ENCODE results near the gene CWC27.
"Not testable (repeated sequence)": the region's sequence is repeated elsewhere in the genome, so short reads cannot be mapped to it uniquely, and the experiment has no call there.

Gene CWC27

DNA sequence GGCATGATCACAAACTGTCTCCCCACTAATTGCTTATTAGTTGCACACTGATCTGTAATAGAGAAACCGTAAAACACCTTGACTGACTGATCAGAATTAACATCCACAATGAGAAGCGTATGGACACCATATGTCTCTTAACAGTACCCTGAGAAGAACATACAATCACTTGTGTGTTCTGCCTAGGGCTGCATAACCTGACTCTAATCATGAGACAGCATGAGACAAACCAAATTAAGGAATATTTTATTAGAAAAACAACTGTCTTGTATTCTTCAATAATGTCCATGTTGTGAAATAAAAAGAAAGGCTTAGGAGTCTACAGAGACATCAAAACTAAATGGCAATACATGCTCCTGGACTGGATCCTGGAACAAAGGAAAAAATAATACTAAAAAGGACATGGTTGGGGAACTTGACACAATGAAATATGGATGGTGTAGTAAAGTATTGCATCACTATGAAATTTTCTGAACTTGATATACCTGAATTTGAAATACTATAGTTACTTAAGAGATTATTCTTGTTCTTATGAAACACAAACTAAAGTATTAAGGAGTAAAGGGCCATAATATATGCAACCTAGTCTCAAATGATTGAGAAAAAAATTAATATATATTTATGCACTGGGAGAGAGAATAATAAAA, 162.1 kb downstream of the CWC27 start:
- DNase-seq: no peak

DNA sequence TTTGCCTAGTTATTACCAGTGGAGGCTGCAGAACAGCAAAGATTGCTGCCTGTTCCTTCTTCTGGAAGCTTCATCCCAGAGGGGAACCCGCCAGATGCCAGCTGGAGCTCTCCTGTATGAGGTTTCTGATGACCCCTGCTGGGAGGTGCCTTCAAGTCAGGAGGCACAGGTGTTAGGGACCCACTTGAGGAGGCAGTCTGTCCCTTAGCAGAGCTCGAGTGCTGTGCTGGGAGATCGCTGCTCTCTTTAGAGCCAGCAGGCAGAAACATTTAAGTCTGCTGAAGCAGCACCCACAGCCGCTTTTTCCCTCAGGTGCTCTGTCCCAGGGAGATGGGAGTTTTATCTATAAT, 170.7 kb downstream of the CWC27 start:
- DNase-seq: not testable (repeated sequence)

DNA sequence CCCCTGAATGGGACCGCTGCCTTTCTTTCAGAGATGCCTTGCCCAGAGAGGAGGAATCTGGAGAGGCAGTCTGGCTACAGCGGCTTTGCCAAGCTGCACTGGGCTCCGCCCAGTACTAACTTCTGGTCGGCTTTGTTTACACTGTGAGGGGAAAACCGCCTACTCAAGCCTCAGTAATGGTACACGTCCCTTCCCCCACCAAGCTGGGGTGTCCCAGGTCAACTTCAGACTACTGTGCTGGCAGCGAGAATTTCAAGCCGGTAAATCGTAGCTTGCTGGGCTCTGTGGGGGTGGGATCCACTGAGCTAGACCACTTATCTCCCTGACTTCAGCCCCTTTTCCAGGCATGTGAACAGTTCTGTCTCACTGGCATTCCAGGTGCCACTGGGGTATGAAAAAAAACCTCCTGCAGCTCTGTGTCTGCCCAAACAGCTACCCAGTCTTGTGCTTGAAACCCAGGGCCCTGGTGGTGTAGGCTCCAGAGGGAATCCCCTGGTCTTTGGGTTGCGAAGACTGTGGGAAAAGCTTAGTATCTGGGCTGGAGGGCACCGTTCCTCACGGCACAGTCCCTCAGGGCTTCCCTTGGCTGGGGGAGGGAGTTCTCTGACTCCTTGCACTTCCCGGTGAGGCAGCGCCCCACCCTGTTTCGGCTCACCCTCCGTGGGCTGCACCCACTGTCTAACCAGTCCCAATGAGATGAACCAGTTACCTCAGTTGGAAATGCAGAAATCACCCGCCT, 171.2 kb downstream of the CWC27 start:
- no peak for DNase-seq

DNA sequence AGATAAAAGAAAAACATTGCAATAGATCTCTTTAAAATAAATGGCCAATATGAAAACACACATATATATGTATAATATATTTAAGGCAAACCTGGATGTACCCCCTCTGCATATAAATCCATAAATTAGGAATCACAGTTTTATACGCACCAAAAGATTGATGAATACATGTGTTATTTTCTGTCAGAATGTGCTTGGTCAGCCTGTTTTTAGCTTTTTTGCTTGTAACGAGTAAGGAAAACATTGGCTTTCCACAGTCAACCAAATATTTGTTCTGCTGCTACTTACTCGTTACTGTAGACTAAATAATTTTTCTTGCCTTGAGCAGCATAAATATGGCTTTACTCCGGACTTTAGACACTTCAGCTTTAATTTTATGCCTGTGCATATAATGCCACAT, 173.7 kb downstream of the CWC27 start:
- no peak for DNase-seq

DNA sequence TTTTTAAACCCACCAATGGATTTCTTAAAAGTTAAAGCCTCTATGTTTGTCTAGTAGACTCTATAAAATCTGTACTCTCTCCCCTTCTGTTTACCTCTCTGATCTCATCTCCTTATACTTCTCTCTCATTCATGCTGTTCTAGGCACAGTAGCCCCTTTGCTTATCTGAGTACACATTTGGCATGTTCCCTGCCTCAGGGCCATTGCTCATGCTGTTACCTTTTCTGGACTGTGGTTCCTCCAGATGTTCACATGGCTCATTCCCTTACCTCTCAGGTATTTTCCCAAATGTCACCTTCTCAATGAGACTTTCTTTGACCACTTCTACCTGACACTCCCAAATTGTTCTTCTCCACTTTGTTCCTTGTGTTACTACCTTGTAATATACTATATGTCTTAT, 176.1 kb downstream of the CWC27 start:
- no peak for DNase-seq

DNA sequence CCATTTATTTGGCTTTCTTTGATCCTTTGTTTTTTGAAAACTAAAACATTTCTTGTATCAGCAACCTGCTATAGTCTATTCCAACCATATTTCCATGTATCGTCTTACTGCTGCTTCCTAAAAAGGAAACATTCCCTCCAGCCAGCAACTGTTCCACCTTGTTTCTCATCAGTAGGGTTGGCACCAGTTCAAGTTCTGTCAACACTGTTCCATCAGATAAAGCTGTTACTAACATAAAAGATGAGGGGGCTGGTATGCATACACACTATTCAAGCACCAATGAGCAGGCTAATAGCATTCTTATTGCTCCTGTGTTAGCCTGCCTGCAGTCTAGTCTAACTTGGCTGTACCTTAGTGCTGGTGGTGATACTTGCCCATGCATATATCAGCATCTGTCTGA, 178.3 kb downstream of the CWC27 start:
- DNase-seq: no peak

DNA sequence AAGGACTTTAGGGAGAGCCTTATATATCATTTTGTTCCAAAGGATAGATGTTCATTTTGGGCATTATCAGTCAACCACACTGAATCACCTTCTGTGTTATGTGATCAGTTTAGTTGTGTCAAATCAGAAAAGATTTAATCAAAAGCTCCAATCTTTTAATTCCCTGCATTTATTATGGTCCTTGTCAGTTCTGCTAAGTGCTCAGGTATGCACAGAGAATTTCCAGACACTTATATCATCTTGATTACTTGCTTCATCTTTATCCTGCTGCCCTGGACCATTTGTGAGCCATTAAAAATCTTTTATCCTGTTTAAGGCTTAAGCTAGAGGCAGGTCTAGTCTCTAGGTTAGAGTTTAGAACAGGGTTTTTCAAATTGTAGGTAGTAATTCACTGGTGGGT, 179.1 kb downstream of the CWC27 start:
- DNase-seq: no peak

DNA sequence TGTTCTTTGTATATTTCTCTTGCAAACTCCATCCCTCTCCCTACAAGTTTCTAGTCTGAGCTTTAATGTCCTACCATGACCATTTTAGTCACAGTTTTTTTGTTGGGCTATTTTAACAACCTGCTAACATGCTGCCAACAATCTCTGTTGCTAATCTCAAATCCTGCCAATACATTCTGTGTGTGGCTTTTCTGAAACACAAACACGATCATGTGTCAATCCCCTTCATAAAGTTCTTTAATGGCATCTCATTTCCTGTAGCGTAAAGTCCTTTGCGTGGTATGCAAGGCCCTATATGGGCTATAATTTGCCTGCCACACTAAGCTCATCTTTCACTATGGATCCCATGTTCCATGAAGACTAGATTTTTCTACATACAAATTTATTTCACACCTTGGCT, 180.6 kb downstream of the CWC27 start:
- DNase-seq: no peak

DNA sequence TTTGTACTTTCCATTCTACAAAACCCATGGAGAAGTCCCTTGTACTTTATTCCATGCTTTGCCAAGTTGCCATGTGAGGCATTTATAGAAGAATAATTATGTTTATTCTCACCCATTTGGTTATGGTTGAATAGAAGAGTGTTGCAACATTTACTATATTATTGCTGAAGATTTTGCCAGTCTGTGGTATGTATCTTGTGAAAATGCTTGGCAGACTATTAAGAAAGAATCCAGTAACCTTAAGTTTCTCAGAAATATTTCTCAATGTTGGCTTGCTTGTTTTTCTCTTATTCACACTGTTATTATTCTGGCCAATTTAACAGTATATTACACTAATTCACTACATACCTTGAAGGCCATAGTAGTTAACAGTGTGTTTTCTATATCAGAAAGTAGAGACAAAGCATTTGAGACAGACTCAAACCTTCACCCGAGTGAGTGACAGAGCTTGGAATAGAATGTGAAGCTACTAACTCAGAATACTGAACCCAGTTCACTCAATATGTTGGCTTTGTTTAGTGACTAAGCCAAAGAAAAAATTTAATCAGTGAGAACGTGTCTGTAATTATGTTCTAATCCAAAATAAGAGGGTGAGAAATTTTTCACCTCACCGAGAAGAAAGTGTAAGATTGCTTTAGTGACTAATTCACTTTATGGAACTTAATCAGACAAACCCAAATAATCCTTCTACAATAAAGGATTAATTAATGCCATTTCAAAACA, 184.4 kb downstream of the CWC27 start:
- DNase-seq: no peak

DNA sequence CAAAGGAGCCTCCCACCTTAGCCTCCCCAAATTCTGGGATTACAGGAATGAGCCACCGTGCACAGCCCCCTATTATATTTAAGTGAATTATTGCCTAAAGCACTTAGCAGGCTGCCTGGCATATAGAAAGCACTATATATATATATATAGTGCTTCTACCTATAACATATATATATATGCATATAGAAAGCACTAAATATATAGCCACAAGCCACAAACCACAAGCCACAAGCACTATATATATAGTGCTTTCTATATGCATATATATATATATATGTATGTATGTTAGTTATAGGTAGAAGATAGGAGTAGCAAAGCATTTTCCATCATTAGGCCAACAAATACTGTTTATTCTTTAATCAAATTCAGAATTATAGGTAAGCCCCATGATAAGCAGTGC, 185.8 kb downstream of the CWC27 start:
- DNase-seq: no peak

DNA sequence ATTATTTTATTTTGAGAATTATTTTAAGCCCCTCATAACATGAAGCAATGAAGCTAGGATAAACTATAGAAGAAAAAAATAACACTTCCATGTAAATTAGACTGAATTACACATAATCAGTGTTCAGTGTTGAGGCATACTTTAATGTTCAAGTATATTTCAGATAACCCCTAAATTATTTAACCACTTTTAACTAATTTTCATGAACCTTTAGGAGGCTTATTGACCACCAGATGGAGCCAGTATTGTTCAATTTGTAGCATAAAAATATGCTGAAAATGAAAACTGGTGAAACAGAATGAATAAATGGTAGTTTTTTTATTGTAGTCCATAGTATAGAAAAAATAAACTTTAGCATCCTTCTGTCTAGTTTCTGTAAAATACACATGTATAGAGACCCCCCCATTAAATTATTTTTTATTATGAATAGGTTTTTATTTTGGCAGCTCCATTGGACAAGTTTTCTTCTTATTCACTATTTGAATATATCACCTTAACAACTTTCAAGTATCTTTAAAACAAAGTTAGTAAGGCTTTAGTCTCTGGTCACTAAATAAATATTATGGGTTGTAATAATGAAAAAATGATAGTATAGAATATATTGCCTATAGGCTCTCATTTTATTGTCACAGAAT, 190.1 kb downstream of the CWC27 start:
- DNase-seq: no peak

DNA sequence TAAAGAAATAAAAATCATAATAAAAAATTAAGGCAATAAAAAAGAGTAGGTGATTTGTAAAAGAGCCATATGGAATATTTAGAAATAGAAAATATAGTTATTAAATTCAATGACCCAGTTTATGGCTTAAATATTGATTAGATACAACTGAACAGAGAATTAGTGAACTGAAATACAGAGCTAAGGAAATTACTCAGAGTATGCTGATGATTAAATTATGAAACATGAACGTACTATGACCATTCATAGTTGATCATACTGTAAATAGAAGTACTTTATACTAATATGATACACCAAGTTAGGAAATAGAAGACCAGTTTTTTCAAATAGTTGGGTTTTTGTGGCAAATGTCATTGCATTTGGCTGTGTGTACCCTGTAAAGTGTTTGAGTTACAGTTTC, 194.5 kb downstream of the CWC27 start:
- DNase-seq: no peak

DNA sequence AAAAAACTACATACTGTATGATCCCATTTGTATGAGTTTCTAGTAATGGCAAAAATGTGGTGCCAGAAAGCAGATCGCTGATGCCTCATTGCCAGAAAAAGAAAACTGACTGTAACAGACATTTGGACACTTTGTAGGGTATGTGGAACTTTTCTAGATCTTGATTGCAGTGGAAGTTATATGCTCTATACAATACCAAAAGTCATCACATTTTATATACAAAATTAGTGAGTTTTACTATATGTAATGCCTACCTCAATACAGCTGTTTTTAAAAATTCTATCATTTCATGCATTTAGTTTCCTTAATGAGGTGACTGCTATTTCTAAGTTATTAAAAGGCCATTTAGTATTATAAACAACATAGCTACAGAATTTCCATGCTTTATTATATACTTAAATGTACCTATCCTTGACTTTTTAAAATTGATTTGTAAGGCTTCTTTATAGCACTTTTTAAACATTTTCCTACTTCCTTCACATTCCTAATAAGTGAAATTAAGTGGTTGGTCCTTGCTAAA, 199.9 kb downstream of the CWC27 start:
- no peak for DNase-seq

DNA sequence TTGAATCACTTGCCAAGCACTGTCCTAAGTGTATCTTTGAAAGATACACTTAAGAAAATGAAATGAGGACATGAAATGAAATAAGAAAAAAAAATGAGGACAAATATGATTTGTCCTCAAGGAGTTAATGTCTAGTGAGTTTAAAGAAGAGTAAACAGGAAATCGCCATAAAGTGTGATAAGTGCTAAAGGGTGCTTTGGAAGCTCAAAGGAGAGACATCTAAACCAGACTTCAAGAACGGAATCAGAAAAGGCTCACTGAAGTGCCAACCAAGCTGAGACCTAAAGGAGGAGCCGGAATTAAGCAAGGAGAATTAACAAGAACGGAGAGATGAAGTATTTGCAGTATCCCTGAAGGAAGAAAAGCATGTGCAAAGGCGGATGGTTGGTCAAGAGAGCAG, 200.8 kb downstream of the CWC27 start:
- DNase-seq: no peak

DNA sequence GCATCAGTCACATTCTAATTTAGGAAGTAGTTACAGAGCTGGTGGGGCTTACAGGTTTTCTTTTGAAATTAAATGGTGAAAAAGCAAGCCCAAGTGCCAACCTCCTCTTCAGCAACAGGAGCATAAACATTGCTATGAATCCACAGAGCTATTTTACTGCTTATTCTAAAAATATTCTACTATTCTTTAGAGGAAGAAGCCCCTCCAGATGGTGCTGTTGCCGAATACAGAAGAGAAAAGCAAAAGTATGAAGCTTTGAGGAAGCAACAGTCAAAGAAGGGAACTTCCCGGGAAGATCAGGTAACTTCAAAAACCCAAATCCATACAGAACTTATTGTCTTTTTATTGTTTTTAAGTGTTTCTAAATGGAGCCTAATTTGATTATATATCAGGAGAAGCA, 202.8 kb downstream of the CWC27 start:
- DNase-seq: no peak

DNA sequence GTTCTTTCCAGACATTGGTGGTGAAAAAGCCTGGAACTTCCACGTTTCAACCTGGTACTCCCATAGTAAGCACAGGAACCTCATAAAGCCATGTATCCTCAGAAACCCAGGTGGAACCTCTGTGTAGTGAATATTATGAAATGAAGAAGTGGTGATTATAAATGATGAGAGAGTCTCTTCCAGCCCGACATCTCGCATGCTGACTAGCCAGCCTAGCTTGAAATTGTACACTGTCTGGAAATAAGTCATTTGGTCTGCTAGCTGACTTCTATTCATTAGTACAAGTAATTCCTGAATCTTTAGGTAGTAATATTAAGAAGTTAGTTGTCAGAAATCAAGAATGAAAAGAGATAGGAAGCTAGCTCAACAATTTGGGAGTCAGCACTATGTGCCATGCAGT, 203.3 kb downstream of the CWC27 start:
- DNase-seq: no peak

DNA sequence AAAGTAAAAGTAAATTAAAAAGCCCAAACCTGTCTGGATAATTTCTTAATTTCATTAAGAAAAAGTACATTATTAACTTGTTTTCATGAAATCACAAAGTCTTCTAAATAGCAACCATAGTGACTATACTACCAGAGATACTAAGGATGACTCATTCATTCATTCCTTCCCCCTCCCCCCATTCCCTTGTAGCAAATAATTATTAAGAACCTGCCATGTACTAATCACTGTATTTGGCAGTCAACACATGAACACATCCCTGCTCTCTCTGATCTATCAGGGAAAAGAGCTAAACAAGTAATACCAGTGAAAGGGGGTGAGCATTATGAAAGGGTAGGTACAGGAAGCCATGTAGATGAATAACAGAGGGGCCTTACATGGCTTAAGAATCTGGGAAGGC, 203.9 kb downstream of the CWC27 start:
- DNase-seq: no peak

DNA sequence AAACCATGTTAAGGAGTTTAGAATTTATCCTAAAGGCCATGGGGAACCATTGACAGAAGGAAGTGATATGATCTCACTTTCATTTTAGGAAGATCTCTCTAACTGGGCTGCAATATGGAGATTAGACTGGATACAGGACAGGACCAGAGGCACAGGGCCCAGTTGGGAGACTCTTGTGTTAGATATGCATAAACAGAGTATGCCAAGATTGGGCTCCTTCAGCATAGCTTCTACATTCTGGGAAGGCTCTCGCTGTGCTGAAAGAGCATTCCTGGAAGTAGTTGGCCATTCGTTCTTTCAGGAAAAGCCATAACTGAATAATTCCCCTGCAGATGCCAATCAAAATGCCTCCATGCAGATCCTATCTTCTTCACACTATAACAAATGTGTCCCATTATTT, 204.5 kb downstream of the CWC27 start:
- no peak for DNase-seq

DNA sequence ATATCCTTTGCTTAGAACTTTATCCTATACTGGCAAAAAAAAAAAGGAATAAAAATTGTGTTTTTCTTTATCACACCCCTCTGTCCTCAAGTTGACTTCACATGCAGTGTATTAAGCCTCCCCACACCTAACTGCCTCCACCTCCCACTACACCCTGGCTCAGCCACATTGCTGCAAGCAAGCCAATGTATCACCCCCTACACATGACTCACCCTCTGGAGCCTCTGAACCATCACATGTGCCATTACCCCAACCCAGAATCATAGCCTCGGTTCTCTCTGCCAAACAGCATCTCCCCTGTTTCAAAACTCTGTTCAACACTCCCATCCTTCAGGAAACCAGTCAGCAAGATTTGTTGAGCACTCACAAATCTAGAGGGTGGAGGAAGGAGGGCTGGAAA, 209.0 kb downstream of the CWC27 start:
- no peak for DNase-seq

DNA sequence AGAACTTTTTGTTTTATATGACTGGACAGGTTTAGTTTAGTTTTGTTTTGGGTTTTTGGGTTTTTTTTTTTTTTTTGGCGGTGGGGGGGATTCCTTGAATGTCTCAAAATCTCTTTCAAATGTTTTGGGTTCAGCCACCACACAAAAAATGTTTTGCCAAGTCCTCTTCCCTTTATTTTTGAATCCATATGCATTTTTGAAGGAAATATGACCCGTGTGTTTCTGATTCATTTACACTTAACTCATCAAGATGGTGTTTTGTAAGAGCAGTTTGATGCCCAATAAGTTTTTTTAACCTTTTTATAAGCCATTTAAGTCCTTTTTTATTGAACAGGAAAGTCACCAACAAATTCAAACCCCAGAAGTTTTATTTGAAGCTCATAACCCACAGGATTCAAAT, 209.8 kb downstream of the CWC27 start:
- DNase-seq: no peak

DNA sequence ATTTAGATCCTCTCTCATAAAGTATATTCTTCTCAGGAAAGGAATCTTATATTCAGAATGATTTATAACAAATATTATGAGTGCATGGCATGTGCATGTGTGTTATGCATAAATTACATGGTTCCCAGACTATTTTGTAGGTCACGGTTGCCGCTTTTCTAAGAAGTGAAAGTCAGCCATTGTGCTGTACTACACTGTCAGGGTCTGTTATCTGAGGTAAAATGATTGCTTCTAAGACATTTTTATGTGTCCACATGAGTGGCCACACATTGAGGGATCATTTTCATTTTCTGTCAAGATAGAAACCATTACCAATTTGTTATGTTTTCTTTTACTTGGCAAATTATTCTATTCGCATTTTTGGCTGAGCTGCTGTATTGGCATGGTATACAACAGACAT, 210.8 kb downstream of the CWC27 start:
- DNase-seq: no peak

DNA sequence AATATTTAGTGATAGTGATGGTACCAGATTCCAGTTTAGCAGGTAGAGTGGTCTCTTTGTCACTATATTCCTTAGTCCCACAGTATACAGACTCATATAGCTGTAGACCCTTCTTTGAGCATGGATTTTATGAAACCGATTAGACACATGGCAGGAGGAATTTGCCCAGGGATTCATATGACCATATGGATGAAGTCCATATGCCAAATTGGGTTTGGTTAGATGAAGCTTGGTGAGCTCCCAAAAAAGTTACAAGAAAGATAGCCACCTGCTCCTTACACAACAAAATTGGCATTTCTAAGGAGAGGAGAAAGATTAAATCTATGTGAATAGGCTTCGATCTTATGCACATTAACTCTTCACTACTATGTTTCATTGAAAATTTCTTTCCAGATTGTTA, 211.4 kb downstream of the CWC27 start:
- DNase-seq: no peak

DNA sequence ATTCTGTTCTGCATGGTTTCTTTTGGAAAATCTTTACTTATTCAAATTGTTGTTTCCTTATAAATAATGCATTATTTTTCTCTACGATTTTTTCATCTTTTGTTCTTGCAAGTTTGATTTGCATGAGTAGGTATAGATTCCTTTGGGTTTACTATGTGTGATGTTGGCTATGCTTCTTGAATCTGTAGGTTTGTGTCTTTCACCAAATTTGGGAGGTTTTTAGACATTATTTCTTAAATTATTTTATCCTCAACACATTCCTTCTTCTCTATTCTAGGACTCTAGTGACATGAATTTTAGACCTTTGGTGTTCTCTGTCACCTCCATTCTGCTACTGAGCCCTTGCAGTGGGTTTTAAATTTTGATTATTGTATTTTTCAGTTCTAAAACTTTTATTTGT, 219.0 kb downstream of the CWC27 start:
- no peak for DNase-seq

DNA sequence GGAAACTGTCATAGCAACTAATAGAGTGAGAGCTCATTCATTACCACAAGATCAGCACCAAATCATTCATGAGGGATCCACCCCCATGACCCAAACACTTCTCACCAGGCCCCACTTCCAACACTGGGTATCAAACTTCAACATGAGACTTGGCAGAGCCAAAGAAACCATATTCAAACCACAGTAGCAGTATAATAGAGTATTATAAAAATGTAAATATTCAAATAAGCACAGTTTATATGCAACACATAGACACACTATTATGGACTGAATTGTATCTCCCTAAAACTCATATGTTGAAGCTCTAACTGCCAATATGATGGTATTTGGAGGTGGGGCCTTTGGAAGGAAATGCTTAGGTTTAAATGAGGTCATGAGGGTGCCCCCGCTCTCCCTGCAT, 240.5 kb downstream of the CWC27 start:
- DNase-seq: no peak

Measured in GDM1 (cell line).